Fibroblast of the aortic adventitia (primary cell): ENCODE data around the gene PMS2. TPM values are rescaled to one million over a fixed set of nuclear protein-coding genes. Genes with fewer than 3 reads are reported as not detected.
"Not testable (repeated sequence)": the region's sequence is repeated elsewhere in the genome, so short reads cannot be mapped to it uniquely, and the experiment has no call there.

Source experiments
- DNase-seq: peaks from one replicate; pipeline ENCODE4 v3.0.0-alpha.2; 2010; ENCODE audit warnings: low read depth
- H3K4me3 ChIP-seq: 2 replicates; pipeline ENCODE4 v1.5.1; 2011; ENCODE audit warnings: low read depth, mild to moderate bottlenecking, control low read depth, low read length, moderate library complexity
- total RNA-seq: library from RNA; depleted of rRNA; stranded (reverse); fragments of >200 nt; gene quantifications from 2 replicates; pipeline ENCODE4 v1.2.3, GENCODE V29; 2012; ENCODE audit warnings: low replicate concordance
- TF ChIP-seq, protein P1 (sequence below): IDR thresholded peaks from 2 replicates; pipeline ENCODE4 v1.5.1; 2011; ENCODE audit warnings: mild to moderate bottlenecking, low read length, control low read depth, inconsistent platforms; ENCODE audit not compliant: insufficient read depth

Gene PMS2
- total RNA-seq, 1 donor, result 21.6 TPM

DNA sequence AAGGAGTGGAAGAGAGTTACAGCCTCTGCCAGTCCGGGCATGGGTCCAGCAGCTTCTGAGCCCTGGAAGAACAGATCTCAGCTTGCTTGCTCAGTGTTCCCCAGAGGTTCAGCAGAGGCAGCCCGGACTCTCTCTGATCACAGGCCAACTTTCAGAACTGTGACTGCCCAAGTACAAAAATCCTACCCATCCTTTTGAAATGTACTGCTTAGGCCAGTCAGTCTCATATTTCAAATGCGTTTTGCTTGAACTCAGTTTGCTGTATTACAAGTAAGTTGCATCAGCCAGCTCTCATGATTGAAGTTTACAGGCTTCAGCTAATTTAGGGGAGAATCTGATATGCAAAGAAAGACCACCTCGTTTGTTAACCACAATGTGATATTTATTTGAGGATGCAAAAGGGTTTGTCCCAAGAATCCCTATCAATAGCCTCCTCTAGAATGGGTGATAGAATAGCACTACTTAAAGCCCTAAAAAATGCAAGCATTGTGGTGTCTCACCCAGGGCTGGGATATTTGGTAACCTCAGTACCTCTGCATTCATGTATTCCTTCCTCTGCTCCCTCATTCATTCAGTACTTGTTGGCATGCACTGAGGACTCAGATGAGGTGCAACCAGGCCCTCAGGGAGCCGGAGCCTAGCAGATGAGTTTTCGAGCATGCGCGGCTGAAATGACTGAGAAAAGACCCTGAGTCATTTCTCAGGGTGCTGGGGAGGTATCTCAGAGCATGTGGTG, 7.2 kb upstream of the PMS2 start:
- peak; percentile 100 for DNase-seq
- H3K4me3 ChIP-seq, result peak overlapping the region; percentile 1
- TF ChIP-seq, protein P1, sequence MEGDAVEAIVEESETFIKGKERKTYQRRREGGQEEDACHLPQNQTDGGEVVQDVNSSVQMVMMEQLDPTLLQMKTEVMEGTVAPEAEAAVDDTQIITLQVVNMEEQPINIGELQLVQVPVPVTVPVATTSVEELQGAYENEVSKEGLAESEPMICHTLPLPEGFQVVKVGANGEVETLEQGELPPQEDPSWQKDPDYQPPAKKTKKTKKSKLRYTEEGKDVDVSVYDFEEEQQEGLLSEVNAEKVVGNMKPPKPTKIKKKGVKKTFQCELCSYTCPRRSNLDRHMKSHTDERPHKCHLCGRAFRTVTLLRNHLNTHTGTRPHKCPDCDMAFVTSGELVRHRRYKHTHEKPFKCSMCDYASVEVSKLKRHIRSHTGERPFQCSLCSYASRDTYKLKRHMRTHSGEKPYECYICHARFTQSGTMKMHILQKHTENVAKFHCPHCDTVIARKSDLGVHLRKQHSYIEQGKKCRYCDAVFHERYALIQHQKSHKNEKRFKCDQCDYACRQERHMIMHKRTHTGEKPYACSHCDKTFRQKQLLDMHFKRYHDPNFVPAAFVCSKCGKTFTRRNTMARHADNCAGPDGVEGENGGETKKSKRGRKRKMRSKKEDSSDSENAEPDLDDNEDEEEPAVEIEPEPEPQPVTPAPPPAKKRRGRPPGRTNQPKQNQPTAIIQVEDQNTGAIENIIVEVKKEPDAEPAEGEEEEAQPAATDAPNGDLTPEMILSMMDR, result no peak

DNA sequence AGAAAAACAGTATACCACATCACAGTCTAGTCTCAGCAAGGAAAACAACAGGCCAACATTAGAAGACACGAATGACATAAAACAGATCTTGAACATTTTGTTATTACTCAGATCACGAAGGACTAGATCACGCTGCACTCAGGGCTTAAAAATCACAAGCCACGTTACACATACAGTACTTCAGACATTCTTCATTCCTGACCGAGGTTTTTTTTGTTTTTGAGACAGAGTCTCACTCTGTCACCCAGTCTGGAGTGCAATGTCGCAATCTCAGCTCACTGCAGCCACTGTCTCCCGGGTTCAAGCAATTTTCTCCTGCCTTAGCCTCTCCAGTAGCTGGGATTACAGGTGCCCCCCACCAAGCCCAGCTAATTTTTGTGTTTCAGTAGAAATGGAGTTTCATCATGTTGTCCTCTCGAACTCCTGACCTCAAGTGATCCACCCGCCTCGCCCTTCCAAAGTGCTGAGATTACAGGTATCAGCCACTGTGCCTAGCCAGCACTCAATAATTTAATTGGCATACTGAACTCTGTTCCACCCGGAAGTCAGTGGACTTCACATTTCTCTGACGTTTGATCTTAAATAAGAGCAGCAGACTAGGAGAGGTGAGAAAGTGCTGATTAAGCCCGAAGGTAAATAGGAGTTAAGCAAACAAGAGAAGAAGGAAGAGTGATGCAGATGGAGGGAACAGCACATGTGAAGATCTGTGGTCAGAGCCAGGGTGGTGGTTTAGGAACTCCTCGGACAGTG, 3.7 kb upstream of the PMS2 start:
- TF ChIP-seq, protein P1, result no peak
- H3K4me3 ChIP-seq, result no peak overlapping the region
- peak; percentile 37 for DNase-seq

DNA sequence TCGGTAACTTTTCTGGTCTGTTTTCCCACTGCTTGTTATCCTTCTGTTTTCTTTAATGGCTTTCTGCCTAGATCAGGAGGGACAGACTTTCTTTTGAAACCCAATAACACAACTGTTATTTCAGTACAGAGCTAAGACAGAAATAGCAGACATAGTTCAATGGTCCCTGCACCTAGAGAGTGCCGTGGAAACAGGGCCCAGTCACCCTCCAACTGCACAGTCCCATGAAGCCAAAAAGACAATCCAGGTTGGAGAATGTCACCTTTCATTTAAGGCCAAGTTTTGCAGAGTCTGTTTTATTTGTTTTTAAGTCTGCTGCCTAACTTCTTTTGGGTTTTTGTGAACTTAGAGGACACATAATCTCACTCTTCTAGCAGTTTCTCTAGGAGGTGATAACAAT, 2.7 kb upstream of the PMS2 start:
- DNase-seq, result no peak
- TF ChIP-seq, protein P1, result no peak
- H3K4me3 ChIP-seq, result no peak overlapping the region

DNA sequence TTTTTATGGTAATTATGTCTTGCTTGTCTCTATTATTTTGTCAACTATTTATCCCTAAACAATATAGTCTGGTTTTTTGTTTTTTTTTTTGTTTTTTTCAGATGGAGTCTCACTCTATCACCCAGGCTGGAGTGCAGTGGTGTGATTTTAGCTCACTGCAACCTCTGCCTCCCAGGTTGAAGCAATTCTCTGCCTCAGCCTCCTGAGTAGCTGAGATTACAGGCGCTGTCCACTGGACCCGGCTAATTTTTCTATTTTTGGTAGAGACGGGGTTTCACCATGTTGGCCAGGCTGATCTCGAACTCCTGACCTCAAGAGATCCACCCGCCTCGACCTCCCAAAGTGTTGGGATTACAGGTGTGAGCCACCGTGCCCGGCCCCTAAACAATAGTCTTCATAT, 1.5 kb upstream of the PMS2 start:
- DNase-seq, result not testable (repeated sequence)
- H3K4me3 ChIP-seq, result peak overlapping the region; percentile 79

DNA sequence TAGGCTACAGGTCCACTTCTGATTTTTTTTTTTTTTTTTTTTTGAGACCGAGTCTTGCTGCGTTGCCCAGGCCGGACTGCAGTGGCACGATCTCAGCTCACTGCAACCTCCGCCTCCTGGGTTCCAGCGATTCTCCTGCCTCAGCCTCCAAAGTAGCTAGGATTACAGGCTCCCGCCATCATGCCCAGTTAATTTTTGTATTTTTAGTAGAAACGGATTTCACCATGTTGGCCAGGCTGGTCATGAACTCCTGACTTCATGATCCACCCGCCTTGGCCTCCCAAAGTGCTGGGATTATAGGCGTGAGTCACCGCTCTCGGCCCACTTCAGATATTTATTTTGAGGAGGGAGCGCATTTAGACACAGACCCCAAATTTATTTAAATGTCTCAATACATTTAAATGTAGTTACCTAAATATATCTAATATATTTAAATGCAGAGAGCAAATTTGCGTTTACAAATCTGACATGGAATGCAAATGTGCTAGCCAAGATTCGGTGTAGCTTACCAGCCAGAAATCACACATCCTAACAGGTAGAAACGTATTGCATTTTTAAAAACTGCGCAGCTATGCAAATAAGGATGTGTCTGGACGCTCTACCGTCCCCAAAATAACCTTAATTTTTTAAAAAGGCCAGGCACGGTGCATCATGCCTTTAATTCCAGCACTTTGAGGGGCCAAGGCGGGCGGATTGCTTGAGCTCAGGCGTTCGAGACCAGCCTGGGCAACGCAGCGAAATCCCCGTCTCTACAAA, 836 bp downstream of the PMS2 start:
- peak overlapping the region; percentile 91 for H3K4me3 ChIP-seq
- DNase-seq, result not testable (repeated sequence)

DNA sequence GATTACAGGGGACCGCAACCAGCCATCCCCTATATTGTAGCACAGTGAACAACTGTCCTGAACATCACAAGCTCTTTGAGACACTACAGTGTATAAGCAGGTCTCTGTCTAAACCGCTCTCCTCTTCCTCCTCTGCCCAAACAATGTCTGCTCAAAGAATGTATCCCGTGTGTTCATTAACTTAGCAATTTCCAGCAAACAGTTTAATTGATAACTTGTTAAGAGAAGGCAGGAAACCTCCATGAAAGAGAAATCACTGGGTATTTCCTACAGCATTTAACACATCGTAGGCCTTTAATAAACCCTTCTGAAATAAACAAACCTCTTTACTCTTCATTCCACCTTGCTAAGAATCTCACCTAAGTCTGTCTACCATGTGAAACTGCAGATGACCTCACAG, 1.5 kb downstream of the PMS2 start:
- no peak overlapping the region for H3K4me3 ChIP-seq
- TF ChIP-seq, protein P1, result no peak
- no peak for DNase-seq

DNA sequence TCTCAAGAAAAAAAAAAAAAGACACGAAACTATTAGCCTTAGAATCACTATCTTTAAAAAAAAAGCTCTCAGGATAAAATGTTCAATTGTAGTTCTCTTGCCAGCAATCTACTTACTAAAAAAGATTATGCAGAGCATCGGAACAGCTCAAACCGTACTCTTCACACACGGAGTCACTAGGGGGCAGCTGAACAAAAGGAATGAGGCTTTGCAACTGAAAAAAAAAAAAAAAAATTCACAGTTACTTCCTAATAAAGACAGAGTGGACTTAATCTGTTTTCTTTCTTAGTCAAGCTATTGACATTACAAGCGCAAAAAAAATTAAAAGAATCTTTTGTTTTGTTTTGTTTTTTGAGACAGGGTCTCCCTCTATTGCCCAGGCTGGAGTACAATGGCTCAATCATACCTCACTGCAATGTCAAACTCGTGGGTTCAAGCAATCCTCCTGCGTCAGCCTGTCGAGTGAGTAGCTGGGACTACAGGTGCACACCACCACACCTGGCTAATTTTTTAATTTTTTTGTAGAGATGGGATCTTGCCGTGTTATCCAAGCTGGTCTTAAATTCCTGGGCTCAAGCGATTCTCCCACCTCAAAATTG, 11.5 kb downstream of the PMS2 start:
- TF ChIP-seq, protein P1, result peak; percentile 64
- no peak overlapping the region for H3K4me3 ChIP-seq
- peak; percentile 82 for DNase-seq

DNA sequence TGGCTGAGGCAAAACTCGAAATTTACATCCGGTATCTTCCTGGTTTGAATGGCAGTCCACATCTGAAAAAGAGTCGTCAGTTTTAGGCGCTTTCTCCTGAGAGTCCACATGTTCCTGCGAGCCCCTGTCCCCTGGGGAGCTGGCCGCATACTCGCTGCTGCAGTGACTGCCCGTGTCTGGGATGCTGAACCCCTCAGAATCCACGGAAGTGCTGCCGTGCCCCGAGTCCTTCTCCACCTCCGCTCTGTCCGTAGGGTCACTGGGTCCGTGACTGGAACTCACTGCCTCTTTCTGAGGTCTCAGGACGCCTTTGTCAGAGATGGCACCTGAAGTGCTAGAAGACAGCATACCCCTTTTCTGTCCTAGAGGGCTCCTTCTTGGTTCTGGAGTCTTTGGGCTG, 21.8 kb downstream of the PMS2 start:
- H3K4me3 ChIP-seq, DNase-seq: not testable (repeated sequence)

DNA sequence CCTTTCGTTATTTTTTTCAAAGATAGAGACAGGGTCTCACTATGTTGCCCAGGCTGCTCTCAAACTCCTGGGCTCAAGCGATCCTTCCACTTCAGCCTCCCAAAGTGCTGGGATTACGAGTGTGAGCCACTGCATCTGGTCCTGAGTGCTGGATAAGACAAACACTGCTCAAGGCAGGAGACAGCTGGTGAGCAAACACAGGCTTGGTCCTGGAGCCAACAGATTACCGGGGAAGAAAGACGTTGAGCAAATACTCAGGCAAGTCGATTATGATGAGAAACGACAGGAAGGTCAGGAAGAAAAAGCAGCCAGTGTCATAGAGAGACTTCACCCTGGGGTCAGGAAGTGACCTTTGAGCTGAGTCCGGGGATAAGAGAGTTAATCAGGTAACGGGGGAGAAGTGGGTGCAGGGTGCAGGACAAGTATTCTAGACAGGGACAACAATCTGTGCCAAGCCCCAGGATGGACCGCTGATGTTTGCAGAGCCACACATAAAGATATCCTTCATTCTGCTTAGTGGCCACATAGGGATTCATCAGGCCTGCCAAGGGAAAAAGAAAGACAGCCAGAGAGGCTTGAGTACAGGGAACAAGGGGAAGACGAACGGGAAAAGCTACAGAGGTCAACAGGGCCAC, 29.1 kb downstream of the PMS2 start:
- DNase-seq, H3K4me3 ChIP-seq: not testable (repeated sequence)

DNA sequence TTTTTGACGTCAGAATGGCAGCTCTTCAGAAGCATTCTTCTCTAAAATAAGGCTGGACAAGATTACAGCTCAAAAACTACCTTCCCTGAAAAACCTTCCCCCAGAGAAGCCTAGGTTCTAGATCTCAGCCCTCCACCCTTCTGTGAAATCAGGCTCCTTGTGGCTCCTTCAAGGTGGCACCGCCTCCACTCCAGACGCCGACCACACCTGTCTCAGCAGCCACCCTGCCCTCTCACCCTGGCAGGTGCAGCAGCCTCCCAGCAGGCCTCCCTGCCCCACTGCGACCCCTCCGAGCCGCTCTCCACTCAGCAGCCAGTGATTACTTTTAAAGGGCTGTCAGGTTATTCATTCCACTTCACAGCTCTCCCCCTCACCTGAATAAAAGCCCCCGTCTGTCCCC, 35.3 kb downstream of the PMS2 start:
- not testable (repeated sequence) for DNase-seq, H3K4me3 ChIP-seq

DNA sequence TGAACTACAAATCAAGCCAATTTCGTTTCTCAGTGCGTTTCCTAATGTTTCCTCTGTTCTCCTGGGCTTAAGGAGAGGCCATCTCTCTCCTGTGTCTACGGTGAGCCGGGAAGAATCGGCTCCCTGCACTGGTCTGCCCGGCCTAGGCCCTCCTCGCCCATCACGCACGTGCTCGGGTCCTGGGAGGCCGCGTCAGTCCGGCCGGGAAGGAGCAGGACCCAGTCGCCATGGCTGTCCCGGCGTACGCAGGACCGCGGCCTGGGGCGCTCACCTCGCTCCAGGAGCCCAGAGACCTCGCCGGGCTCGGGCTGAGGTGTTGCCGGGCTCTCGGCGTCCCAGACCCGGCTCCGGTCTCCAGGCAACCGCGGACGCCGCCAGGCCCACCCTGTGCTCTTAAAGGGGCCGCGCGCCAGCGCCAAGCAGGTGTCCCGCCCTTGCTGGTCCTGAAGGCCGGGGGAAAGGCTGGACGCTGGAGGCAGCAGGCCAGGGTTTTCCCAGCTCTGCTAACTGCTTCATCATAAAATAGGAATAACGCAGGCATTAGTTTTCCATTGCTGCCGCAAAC, 38.4 kb downstream of the PMS2 start, which contains the start of gene RSPH10B:
TSS of gene RSPH10B (minus strand) at position 343 of the 565 bp plus-strand sequence. CDS start 3,573 bp downstream, outside the sequence.
- not testable (repeated sequence) for DNase-seq, H3K4me3 ChIP-seq
